Measurements from ENCODE around the gene ERBB4. TPM values are rescaled to one million over a fixed set of nuclear protein-coding genes. Genes with fewer than 3 reads are reported as not detected.

Gene ERBB4
- total and polyA plus RNA-seq, 2 of the 8 experiments (the other 6 are each of a cell fraction or from before 2014, with no cell fraction given) = 0.34 to 1.3 TPM

GRCh38 chr2:211463397-211463796 lies 1075.2 kb downstream of the ERBB4 start:
- no peaks in the 10 kb centered on the region for H3K27me3 ChIP-seq (replicated peaks in 1 of 4; ENCODE audit: control insufficient read depth in 3 of 4, extremely low read depth in 1 of 4, insufficient read depth in 3 of 4, low read length in 3 of 4)
- DNase-seq (ENCODE audit: low read depth in 1 of 2, low spot score in 2 of 2) (no peak), FAIRE-seq (no peak)
- no peak overlapping the region for H2AFZ ChIP-seq (ENCODE audit: low read length)
- no peaks in the 10 kb centered on the region for H3K23me2 ChIP-seq (ENCODE audit: low read depth, low read length)
- H3K18ac ChIP-seq (ENCODE audit: extremely low read depth, low read length) = no peak overlapping the region
- H2AK5ac ChIP-seq (ENCODE audit: low read depth, low read length) = no peak overlapping the region
- no peak overlapping the region for H2BK12ac ChIP-seq (ENCODE audit: low read depth, low read length)
- ChIA-PET CTCF (ENCODE audit: partially characterized antibody) (interaction anchor here (0.8 to 3.6 kb wide), 4 partner anchors 9 to 542 kb away, joined by 3 to 21 read pairs (median 4); no protein-coding TSS in a partner anchor), POLR2A (ENCODE audit: partially characterized antibody) (no interaction called here)
- no peak overlapping the region for H2BK20ac ChIP-seq (ENCODE audit: low read length)
- H3K56ac ChIP-seq (replicated peaks; ENCODE audit: insufficient read length, low read depth, low read length) = no peak overlapping the region
- H3K4ac ChIP-seq (replicated peaks; ENCODE audit: insufficient read length, low read depth, low read length) = no peak overlapping the region
- no peak overlapping the region for H2BK5ac ChIP-seq (ENCODE audit: low read depth, low read length)
- no peak overlapping the region for H4K91ac ChIP-seq (replicated peaks; ENCODE audit: insufficient read length, low read length)
- no peak overlapping the region for H3K4me3 ChIP-seq (ENCODE audit: extremely low read depth in 1 of 4, insufficient read depth in 2 of 4, low read depth in 3 of 4, low read length in 4 of 4)
- no peaks in the 10 kb centered on the region for H3K9me3 ChIP-seq (ENCODE audit: insufficient read depth in 2 of 2, low read depth in 1 of 2, low read length in 1 of 2)
- 0 out of 8 replicates have a peak, but pooled peaks cover 0 to 2% (median 0%) of the 10 kb centered on the region in 4 experiments for H3K36me3 ChIP-seq (ENCODE audit: control insufficient read depth in 2 of 4, insufficient read depth in 4 of 4, low read length in 3 of 4)
- no peak overlapping the region for H4K8ac ChIP-seq (ENCODE audit: extremely low read depth, insufficient read depth, low read length)
- no peak overlapping the region for H3K23ac ChIP-seq (ENCODE audit: insufficient read length)
- 71% methylated on average over 3 of the region's 3 CpGs; no CpG with 5 or more reads in 1 of the 2 experiments for WGBS, 2 experiments (ENCODE audit: extremely low coverage in 1 of 2, insufficient coverage in 1 of 2, insufficient read length in 1 of 2, insufficient replicate concordance in 2 of 2, low coverage in 1 of 2, low lambda C conversion rate in 2 of 2, missing lambda C conversion rate in 1 of 2)
- no peak overlapping the region for H3K27ac ChIP-seq (ENCODE audit: low read depth, low read length)
- H3K4me1 ChIP-seq (replicated peaks in 1 of 4; ENCODE audit: control insufficient read depth in 3 of 4, insufficient read depth in 4 of 4, low read length in 3 of 4) = no peaks in the 10 kb centered on the region
- no peak overlapping the region for H2BK15ac ChIP-seq (ENCODE audit: low read length)
- no peaks in the 10 kb centered on the region for H3K79me1 ChIP-seq (ENCODE audit: low read depth, low read length)
- no peak overlapping the region for H4K5ac ChIP-seq (ENCODE audit: insufficient read length, low read depth, low read length)
- no peak overlapping the region for H3K14ac ChIP-seq (ENCODE audit: insufficient read length)
- no peak overlapping the region for H2BK120ac ChIP-seq (replicated peaks; ENCODE audit: low read depth, low read length)
- H3K4me2 ChIP-seq (ENCODE audit: insufficient read depth in 1 of 2, low read depth in 2 of 2, low read length in 2 of 2) = no peak overlapping the region
- H3K79me2 ChIP-seq (ENCODE audit: control insufficient read depth in 1 of 2, insufficient read depth in 2 of 2, low read length in 2 of 2) = no peaks in the 10 kb centered on the region
- H3K9ac ChIP-seq (replicated peaks in 1 of 4; ENCODE audit: extremely low read depth in 1 of 4, low read depth in 3 of 4, low read length in 3 of 4) = no peak overlapping the region
- no peaks in the 10 kb centered on the region for H4K20me1 ChIP-seq (replicated peaks in 1 of 2; ENCODE audit: control insufficient read depth in 1 of 2, insufficient read depth in 2 of 2, low read length in 2 of 2)
- no peak for TF ChIP-seq CHD1 (IDR thresholded peaks at IDR 0.05; ENCODE audit: low read depth, low read length)
- TF ChIP-seq MAX (IDR thresholded peaks at IDR 0.05) = no peak
- TF ChIP-seq KDM4A (IDR thresholded peaks at IDR 0.05; ENCODE audit: low read depth, low read length, severe bottlenecking) = no peak
- TF ChIP-seq CREB1 (IDR thresholded peaks at IDR 0.05) = no peak
- TF ChIP-seq EP300 (IDR thresholded peaks at IDR 0.05; ENCODE audit: borderline replicate concordance in 1 of 2, low read depth in 2 of 2, low read length in 2 of 2) = no peak
- no peak for TF ChIP-seq USF2 (IDR thresholded peaks at IDR 0.05; ENCODE audit: low read length)
- no peak for TF ChIP-seq HDAC2 (IDR thresholded peaks at IDR 0.05; ENCODE audit: borderline replicate concordance in 1 of 2, low read depth in 2 of 2, low read length in 2 of 2)
- no peak for TF ChIP-seq NRF1 (IDR thresholded peaks at IDR 0.05; ENCODE audit: low read depth, low read length)
- TF ChIP-seq KDM1A (IDR thresholded peaks at IDR 0.05; ENCODE audit: borderline replicate concordance, low read length) = no peak
- TF ChIP-seq KDM5A (IDR thresholded peaks at IDR 0.05; ENCODE audit: low read length) = no peak
- TF ChIP-seq FOSL1 (IDR thresholded peaks at IDR 0.05; ENCODE audit: insufficient read depth, low read depth, low read length) = no peak
- TF ChIP-seq HDAC6 (IDR thresholded peaks at IDR 0.05; ENCODE audit: low read depth, low read length) = no peak
- no peak for TF ChIP-seq SP2 (IDR thresholded peaks at IDR 0.05; ENCODE audit: low read length)
